Bronchus fibroblast of lung (primary cell): ENCODE data around the gene PTP4A2. TPM values are rescaled to one million over a fixed set of nuclear protein-coding genes. Genes with fewer than 3 reads are reported as not detected.

ENCODE experiments used
- total RNA-seq: library from RNA; depleted of rRNA; stranded (reverse); fragments of >200 nt; gene quantifications from 2 replicates; pipeline ENCODE4 v1.2.3, GENCODE V29; 2015

PTP4A2 gene
- total RNA-seq: 163 and 212 TPM in 2 replicates

DNA sequence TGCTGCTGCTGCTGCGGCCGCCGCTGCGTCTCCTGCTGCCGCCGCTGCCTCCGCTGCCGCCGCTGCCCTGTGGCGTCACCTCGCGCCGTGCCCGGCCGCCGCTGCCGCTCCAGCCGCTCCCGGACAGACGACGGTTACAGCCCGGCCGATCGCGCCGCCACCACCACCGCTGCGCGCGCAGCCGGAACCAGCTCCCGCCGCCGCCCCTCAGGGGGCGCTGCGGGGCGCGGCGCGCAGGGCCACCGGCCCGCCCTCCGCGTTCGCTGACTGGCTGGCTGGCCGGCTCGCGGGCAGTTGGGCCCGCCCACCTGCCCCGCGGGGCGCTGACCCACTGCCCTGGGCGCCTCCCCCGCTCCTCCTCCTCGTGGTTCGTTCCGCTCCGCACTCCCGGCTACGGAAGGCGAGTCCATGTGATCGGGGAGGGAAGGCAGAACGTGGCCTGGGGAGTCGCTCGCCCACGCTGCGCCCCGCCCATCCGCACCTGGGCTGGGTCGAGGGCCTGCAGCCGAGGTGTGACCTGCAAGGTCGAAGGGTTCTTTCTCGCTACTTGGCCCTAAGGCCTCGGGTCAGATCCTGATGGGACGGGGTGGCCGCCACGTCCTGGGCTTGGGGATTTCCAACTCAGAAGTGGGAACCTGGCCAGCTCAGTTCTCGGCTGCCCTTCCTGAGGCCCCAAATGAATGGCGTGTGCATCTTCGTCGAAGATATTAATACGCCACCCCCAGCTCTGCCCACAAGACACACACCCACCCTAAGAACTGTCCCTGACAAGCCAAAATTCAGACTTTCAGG, at the start of gene PTP4A2:
PTP4A2 (minus strand) TSS at position 185 of the 792 bp plus-strand sequence. CDS start 19,303 bp downstream, outside the sequence.

Other genes with a start within 250 kb of the PTP4A2 start
- 31.4 and 39.8 TPM in 2 replicates for gene COL16A1, start 234.4 kb downstream of the PTP4A2 start, total RNA-seq
- gene ADGRB2, start 174.0 kb downstream of the PTP4A2 start, total RNA-seq: 5.2 and 5.9 TPM in 2 replicates
- 29.9 and 35.1 TPM in 2 replicates for gene SPOCD1, start 122.3 kb downstream of the PTP4A2 start, total RNA-seq
- gene KHDRBS1, start 75.5 kb upstream of the PTP4A2 start, total RNA-seq: 101 and 105 TPM in 2 replicates
- gene TMEM39B, start 134.6 kb upstream of the PTP4A2 start, total RNA-seq: 4.9 and 7.7 TPM in 2 replicates
- gene KPNA6, start 169.7 kb upstream of the PTP4A2 start, total RNA-seq: 30.6 and 33.8 TPM in 2 replicates
- 55.9 and 58.0 TPM in 2 replicates for gene TXLNA, start 241.3 kb upstream of the PTP4A2 start, total RNA-seq